SK-N-SH treated with all-trans-retinoic acid at 6 μM for 48 hours (cell line): ENCODE data around the gene ZNF138.

Experiments used
- ARNTL ChIP-seq: fragments of 450-650 bp; formaldehyde crosslinking; IDR thresholded peaks from 2 replicates; pipeline ENCODE4 v1.5.0; 2020; ENCODE audit warnings: low read depth, mild to moderate bottlenecking, moderate library complexity, borderline replicate concordance
- BACH2 ChIP-seq: fragments of 250-450 bp; sonication (Bioruptor Pico); IDR thresholded peaks from 2 replicates; pipeline ENCODE4 v1.9.0; 2021; ENCODE audit warnings: mild to moderate bottlenecking, borderline replicate concordance
- CSDC2 ChIP-seq: fragments of 250-450 bp; sonication (Bioruptor Pico); IDR thresholded peaks from 2 replicates; pipeline ENCODE4 v1.5.0; 2020; ENCODE audit warnings: mild to moderate bottlenecking, moderate library complexity
- ESRRG ChIP-seq: fragments of 250-450 bp; sonication (Bioruptor Pico); IDR thresholded peaks from 2 replicates; pipeline ENCODE4 v1.6.1; 2021; ENCODE audit warnings: mild to moderate bottlenecking
- OSR1 ChIP-seq: fragments of 250-450 bp; sonication (Bioruptor Pico); IDR thresholded peaks from 2 replicates; pipeline ENCODE4 v1.8.0; 2022; ENCODE audit warnings: moderate library complexity, mild to moderate bottlenecking, inconsistent platforms
- PPARA ChIP-seq: fragments of 250-450 bp; sonication (Bioruptor Pico); IDR thresholded peaks from 2 replicates; pipeline ENCODE4 v1.5.0; 2020; ENCODE audit warnings: mild to moderate bottlenecking, borderline replicate concordance
- RARB ChIP-seq: fragments of 250-450 bp; sonication (Bioruptor Pico); IDR thresholded peaks from 2 replicates; pipeline ENCODE4 v1.8.0; 2021; ENCODE audit warnings: mild to moderate bottlenecking, moderate library complexity
- SNAI2 ChIP-seq: fragments of 250-450 bp; sonication (Bioruptor Pico); IDR thresholded peaks from 2 replicates; pipeline ENCODE4 v1.5.0; 2020; ENCODE audit warnings: mild to moderate bottlenecking, moderate library complexity
- TCF4 ChIP-seq: fragments of 250-450 bp; sonication (Bioruptor Pico); IDR thresholded peaks from 2 replicates; pipeline ENCODE4 v1.8.0; 2021; ENCODE audit warnings: mild to moderate bottlenecking, moderate library complexity, borderline replicate concordance
- ZFP30 ChIP-seq: fragments of 450-650 bp; formaldehyde crosslinking; IDR thresholded peaks from 2 replicates; pipeline ENCODE4 v1.5.0; 2022; ENCODE audit warnings: mild to moderate bottlenecking, moderate library complexity
- ZNF8 ChIP-seq: fragments of 450-650 bp; formaldehyde crosslinking; IDR thresholded peaks from 2 replicates; pipeline ENCODE4 v1.5.0; 2020; ENCODE audit warnings: mild to moderate bottlenecking, moderate library complexity
- TF ChIP-seq, protein P1 (sequence below): fragments of 250-450 bp; sonication (Bioruptor Pico); IDR thresholded peaks from 2 replicates; pipeline ENCODE4 v1.5.1; 2020; ENCODE audit warnings: low read depth, mild to moderate bottlenecking, moderate library complexity
- TF ChIP-seq, protein P2 (sequence below): fragments of 250-450 bp; sonication (Bioruptor Pico); IDR thresholded peaks from 2 replicates; pipeline ENCODE4 v1.8.0; 2020; ENCODE audit warnings: mild to moderate bottlenecking, moderate library complexity, borderline replicate concordance
- TF ChIP-seq, protein P3 (sequence below): fragments of 250-450 bp; sonication (Bioruptor Pico); IDR thresholded peaks from 2 replicates; pipeline ENCODE4 v1.8.0; 2021; ENCODE audit warnings: low read depth, mild to moderate bottlenecking, moderate library complexity, borderline replicate concordance

DNA sequence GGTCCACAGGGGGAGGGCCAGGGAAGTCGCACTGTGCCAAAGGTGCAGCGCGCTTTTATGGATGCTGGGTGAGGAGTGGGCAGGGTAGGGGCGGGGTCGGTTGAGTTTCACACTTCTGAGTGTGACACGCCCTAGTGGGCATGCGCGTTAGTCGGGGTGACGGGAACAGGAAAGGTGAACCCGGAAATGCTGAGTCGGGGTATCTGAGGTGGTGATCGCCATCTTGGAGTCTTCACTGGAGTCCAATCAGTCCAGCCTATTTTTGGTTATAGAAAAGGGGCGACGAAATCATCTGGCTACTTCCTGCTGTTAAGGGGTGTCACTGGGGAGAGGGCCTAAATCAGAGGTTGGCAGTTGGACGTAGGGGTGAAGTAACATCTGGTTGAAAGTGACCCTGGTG lies 40.8 kb downstream of the ZNF138 start:
- TF ChIP-seq BACH2 (CRISPR knock-in tag), result no peak
- no peak for TF ChIP-seq SNAI2 (CRISPR knock-in tag)
- TF ChIP-seq, protein P1, sequence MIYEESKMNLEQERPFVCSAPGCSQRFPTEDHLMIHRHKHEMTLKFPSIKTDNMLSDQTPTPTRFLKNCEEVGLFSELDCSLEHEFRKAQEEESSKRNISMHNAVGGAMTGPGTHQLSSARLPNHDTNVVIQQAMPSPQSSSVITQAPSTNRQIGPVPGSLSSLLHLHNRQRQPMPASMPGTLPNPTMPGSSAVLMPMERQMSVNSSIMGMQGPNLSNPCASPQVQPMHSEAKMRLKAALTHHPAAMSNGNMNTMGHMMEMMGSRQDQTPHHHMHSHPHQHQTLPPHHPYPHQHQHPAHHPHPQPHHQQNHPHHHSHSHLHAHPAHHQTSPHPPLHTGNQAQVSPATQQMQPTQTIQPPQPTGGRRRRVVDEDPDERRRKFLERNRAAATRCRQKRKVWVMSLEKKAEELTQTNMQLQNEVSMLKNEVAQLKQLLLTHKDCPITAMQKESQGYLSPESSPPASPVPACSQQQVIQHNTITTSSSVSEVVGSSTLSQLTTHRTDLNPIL, result no peak
- TF ChIP-seq, protein P2, sequence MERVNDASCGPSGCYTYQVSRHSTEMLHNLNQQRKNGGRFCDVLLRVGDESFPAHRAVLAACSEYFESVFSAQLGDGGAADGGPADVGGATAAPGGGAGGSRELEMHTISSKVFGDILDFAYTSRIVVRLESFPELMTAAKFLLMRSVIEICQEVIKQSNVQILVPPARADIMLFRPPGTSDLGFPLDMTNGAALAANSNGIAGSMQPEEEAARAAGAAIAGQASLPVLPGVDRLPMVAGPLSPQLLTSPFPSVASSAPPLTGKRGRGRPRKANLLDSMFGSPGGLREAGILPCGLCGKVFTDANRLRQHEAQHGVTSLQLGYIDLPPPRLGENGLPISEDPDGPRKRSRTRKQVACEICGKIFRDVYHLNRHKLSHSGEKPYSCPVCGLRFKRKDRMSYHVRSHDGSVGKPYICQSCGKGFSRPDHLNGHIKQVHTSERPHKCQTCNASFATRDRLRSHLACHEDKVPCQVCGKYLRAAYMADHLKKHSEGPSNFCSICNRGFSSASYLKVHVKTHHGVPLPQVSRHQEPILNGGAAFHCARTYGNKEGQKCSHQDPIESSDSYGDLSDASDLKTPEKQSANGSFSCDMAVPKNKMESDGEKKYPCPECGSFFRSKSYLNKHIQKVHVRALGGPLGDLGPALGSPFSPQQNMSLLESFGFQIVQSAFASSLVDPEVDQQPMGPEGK (CRISPR knock-in tag), result no peak
- TF ChIP-seq, protein P3, sequence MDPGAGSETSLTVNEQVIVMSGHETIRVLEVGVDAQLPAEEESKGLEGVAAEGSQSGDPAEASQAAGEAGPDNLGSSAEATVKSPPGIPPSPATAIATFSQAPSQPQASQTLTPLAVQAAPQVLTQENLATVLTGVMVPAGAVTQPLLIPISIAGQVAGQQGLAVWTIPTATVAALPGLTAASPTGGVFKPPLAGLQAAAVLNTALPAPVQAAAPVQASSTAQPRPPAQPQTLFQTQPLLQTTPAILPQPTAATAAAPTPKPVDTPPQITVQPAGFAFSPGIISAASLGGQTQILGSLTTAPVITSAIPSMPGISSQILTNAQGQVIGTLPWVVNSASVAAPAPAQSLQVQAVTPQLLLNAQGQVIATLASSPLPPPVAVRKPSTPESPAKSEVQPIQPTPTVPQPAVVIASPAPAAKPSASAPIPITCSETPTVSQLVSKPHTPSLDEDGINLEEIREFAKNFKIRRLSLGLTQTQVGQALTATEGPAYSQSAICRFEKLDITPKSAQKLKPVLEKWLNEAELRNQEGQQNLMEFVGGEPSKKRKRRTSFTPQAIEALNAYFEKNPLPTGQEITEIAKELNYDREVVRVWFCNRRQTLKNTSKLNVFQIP, result no peak
- no peak for TF ChIP-seq CSDC2 (CRISPR knock-in tag)
- TF ChIP-seq TCF4, result no peak
- TF ChIP-seq PPARA, result no peak
- TF ChIP-seq ZNF8 (CRISPR knock-in tag), result no peak
- no peak for TF ChIP-seq RARB (CRISPR knock-in tag)
- TF ChIP-seq ZFP30 (CRISPR knock-in tag), result no peak
- no peak for TF ChIP-seq ARNTL (CRISPR knock-in tag)
- no peak for TF ChIP-seq ESRRG (CRISPR knock-in tag)
- TF ChIP-seq OSR1 (CRISPR knock-in tag), result no peak
